Measurements from ENCODE around the gene EXD3. TPM values are rescaled to one million over a fixed set of nuclear protein-coding genes. Genes with fewer than 3 reads are reported as not detected.

The EXD3 gene
- total and polyA plus RNA-seq, 9 of the 15 experiments (the other 6 are each of a cell fraction or from before 2014, with no cell fraction given) = 0.29 to 12.5 (median 3.9) TPM

GRCh38 chr9:137333016-137333671 lies 89.8 kb downstream of the EXD3 start:
- no peak overlapping the region for H3K9ac ChIP-seq (ENCODE audit: insufficient read depth in 1 of 2, low read depth in 2 of 2, low read length in 2 of 2)
- 8% methylated on average over 21 of the region's 21 CpGs for WGBS (ENCODE audit: insufficient coverage, low coverage, missing lambda C conversion rate)
- no peak for DNase-seq (ENCODE audit: extremely low read depth in 1 of 4, low spot score in 3 of 4)
- H3K4me1 ChIP-seq (replicated peaks in 1 of 2; ENCODE audit: control insufficient read depth in 2 of 2, insufficient read depth in 2 of 2, low read length in 2 of 2) = no peaks in the 10 kb centered on the region; a peak in 1 of 5 replicates
- no TSS peak for BruUV-seq (replicated peaks)
- no peak overlapping the region for H3K4me3 ChIP-seq
- in situ Hi-C loops (cut with MboI) (no loop called here), intact Hi-C loops (cut with micrococcal nuclease) (no loop called here)
- ChIA-PET POLR2A (no interaction called here), CTCF (ENCODE audit: low intra/inter-chr PET ratio) (no interaction called here)
- no peak overlapping the region for H3K27ac ChIP-seq (ENCODE audit: extremely low read depth, low read depth, low read length)
- H3K27me3 ChIP-seq (ENCODE audit: control insufficient read depth in 2 of 2, insufficient read depth in 2 of 2, low read length in 2 of 2) = peaks cover 9 to 27% of the 10 kb centered on the region in 2 experiments; a peak in 4 of 5 replicates
- no peaks in the 10 kb centered on the region for H4K20me1 ChIP-seq (replicated peaks; ENCODE audit: control insufficient read depth, insufficient read depth, low read length)
- H3K9me3 ChIP-seq (replicated peaks; ENCODE audit: control insufficient read depth, insufficient read depth, low read depth, low read length) = peaks cover 2% of the 10 kb centered on the region; the same call in 1 of the 2 replicates
- H3K4me2 ChIP-seq (ENCODE audit: insufficient read depth, low read length) = no peak overlapping the region
- TF ChIP-seq THRA (IDR thresholded peaks at IDR 0.05) (no peak), JUNB (CRISPR knock-in tag; conservative IDR thresholded peaks at IDR 0.05) (no peak), RB1 (IDR thresholded peaks at IDR 0.05; ENCODE audit: low read depth) (no peak), LCOR (CRISPR knock-in tag; IDR thresholded peaks at IDR 0.05) (no peak), KAT8 (IDR thresholded peaks at IDR 0.05; ENCODE audit: low read depth) (no peak), NR2C1 (IDR thresholded peaks at IDR 0.05) (no peak), NR2C1 (tag; IDR thresholded peaks at IDR 0.05) (no peak), FUS (optimal IDR thresholded peaks at IDR 0.05; ENCODE audit: low read depth, low read length) (no peak), MAFF (IDR thresholded peaks at IDR 0.05; ENCODE audit: low read length) (no peak), JUND (IDR thresholded peaks at IDR 0.05; ENCODE audit: borderline replicate concordance, low read depth, low read length) (no peak), JUND (tag; IDR thresholded peaks at IDR 0.05; ENCODE audit: borderline replicate concordance, low read depth, low read length) (no peak), SFPQ (IDR thresholded peaks at IDR 0.05; ENCODE audit: low read depth, low read length) (no peak), ZNF592 (IDR thresholded peaks at IDR 0.05) (no peak), ZKSCAN1 (IDR thresholded peaks at IDR 0.05; ENCODE audit: low read depth, low read length) (no peak), TRIM24 (IDR thresholded peaks at IDR 0.05) (no peak), TAF7 (tag; IDR thresholded peaks at IDR 0.05) (no peak)
- no peak for FAIRE-seq
- H3K36me3 ChIP-seq (ENCODE audit: control insufficient read depth, insufficient read depth, low read length) = no peaks in the 10 kb centered on the region
- H3K9me1 ChIP-seq (ENCODE audit: control insufficient read depth, insufficient read depth, low read length) = no peaks in the 10 kb centered on the region
- peak; percentile 54; the same call in 2 of the 3 replicates for ATAC-seq
- H2AFZ ChIP-seq (ENCODE audit: low read depth, low read length) = no peak overlapping the region
- no peaks in the 10 kb centered on the region for H3K79me2 ChIP-seq (ENCODE audit: control insufficient read depth, insufficient read depth, low read length)
